Measurements from ENCODE around the gene RTP1. TPM values are rescaled to one million over a fixed set of nuclear protein-coding genes. Genes with fewer than 3 reads are reported as not detected.

RTP1 gene
- total RNA-seq, 3 donors from 2014 or later (not counting 1 experiment from before 2014, with no cell fraction given): not detected

DNA sequence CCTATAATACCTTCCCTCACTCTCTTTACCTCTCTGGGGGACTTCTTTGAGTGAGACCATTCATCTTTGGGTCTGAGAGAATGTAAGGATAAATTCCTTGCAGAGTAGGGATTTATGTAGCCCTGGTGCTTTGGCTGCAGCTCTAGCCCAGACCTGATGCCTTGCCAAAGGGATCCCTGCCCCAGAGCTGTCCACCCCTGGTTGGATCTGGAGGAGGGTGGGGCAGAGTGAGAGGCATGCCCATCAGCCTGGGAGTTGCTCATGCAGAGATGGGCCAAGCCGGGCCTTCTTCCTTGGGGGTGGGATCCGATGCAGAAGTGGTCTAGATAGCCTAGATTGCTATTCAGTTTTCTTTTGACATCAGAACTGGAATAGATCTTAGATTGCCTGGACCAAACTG, 31.5 kb downstream of the RTP1 start:
- intact Hi-C loops (cut with micrococcal nuclease): no loop called here
- no peaks in the 10 kb centered on the region for H3K9me3 ChIP-seq (ENCODE audit: control insufficient read depth, insufficient read depth, low read length)
- no peaks in the 10 kb centered on the region for H3K36me3 Mint-ChIP-seq

DNA sequence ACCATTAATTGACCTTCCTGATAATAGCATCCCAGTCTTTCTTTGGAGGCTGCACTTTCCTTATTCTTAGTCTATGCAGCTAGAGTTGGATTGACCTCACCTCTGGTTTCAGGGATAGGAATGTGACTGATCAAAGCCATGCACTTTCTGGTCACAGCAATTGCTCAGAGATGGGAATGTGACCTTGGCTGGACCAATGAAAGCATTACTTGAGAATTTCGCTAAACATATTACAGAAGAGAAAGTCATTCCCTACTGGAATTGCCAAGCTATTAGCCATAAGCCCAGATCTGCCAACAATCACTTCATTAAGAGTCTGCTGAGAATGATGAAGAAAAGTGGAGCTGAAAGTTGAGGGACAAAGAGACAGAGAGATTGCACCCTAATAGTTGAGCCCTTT, 32.7 kb downstream of the RTP1 start:
- H3K4me3 Mint-ChIP-seq: no peak overlapping the region
- intact Hi-C loops (cut with micrococcal nuclease): no loop called here
- no peak for ATAC-seq
- TF ChIP-seq, protein P1, sequence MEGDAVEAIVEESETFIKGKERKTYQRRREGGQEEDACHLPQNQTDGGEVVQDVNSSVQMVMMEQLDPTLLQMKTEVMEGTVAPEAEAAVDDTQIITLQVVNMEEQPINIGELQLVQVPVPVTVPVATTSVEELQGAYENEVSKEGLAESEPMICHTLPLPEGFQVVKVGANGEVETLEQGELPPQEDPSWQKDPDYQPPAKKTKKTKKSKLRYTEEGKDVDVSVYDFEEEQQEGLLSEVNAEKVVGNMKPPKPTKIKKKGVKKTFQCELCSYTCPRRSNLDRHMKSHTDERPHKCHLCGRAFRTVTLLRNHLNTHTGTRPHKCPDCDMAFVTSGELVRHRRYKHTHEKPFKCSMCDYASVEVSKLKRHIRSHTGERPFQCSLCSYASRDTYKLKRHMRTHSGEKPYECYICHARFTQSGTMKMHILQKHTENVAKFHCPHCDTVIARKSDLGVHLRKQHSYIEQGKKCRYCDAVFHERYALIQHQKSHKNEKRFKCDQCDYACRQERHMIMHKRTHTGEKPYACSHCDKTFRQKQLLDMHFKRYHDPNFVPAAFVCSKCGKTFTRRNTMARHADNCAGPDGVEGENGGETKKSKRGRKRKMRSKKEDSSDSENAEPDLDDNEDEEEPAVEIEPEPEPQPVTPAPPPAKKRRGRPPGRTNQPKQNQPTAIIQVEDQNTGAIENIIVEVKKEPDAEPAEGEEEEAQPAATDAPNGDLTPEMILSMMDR (IDR thresholded peaks at IDR 0.05): no peak
- H3K27ac Mint-ChIP-seq: no peak overlapping the region
- DNase-seq: no peak
- H3K27me3 ChIP-seq (ENCODE audit: control insufficient read depth, insufficient read depth, low read length): peaks cover 3% of the 10 kb centered on the region
- H3K36me3 Mint-ChIP-seq: no peaks in the 10 kb centered on the region
- no peaks in the 10 kb centered on the region for H3K4me1 Mint-ChIP-seq
- peaks cover 12 to 14% of the 10 kb centered on the region in 2 donors for H3K27me3 Mint-ChIP-seq (ENCODE audit: low read depth in 2 of 2)
- H3K36me3 ChIP-seq (ENCODE audit: control insufficient read depth, insufficient read depth, low read length): no peaks in the 10 kb centered on the region
- H3K9me3 Mint-ChIP-seq: no peaks in the 10 kb centered on the region
- H3K27ac ChIP-seq (ENCODE audit: low read length): no peak overlapping the region
- WGBS (ENCODE audit: insufficient coverage): 100% methylated on average over 1 of the region's 1 CpG
- H3K4me1 ChIP-seq (ENCODE audit: control insufficient read depth, insufficient read depth, low read length): no peaks in the 10 kb centered on the region
- H3K4me3 ChIP-seq (ENCODE audit: low read length): no peak overlapping the region
- H3K9me3 ChIP-seq (ENCODE audit: control insufficient read depth, insufficient read depth, low read length): no peaks in the 10 kb centered on the region

More for the DNA sequence above, 31.5 kb downstream of the RTP1 start:
- no peak for ATAC-seq
- TF ChIP-seq, protein P1 (IDR thresholded peaks at IDR 0.05): no peak
- Histone ChIP-seq H3K4me1 (ENCODE audit: control insufficient read depth, insufficient read depth, low read length) (no peaks in the 10 kb centered on the region), H3K4me3 (ENCODE audit: low read length) (no peak overlapping the region), H3K27me3 (ENCODE audit: control insufficient read depth, insufficient read depth, low read length) (peaks cover 3% of the 10 kb centered on the region), H3K27ac (ENCODE audit: low read length) (no peak overlapping the region), H3K36me3 (ENCODE audit: control insufficient read depth, insufficient read depth, low read length) (no peaks in the 10 kb centered on the region)
- peaks cover 12 to 14% of the 10 kb centered on the region in 2 donors for H3K27me3 Mint-ChIP-seq (ENCODE audit: low read depth in 2 of 2)
- no peaks in the 10 kb centered on the region for H3K9me3 Mint-ChIP-seq
- DNase-seq: no peak
- WGBS (ENCODE audit: insufficient coverage): 90% methylated on average over 2 of the region's 2 CpGs
- no peaks in the 10 kb centered on the region for H3K4me1 Mint-ChIP-seq
- H3K4me3 Mint-ChIP-seq: no peak overlapping the region
- no peak overlapping the region for H3K27ac Mint-ChIP-seq

- Histone ChIP-seq H3K9me3 (ENCODE audit: control insufficient read depth, insufficient read depth, low read length) (no peaks in the 10 kb centered on the region), H3K27me3 (ENCODE audit: control insufficient read depth, insufficient read depth, low read length) (no peaks in the 10 kb centered on the region), H3K27ac (ENCODE audit: low read length) (no peak overlapping the region), H3K4me1 (ENCODE audit: control insufficient read depth, insufficient read depth, low read length) (no peaks in the 10 kb centered on the region), H3K36me3 (ENCODE audit: control insufficient read depth, insufficient read depth, low read length) (no peaks in the 10 kb centered on the region), H3K4me3 (ENCODE audit: low read length) (no peak overlapping the region)
- intact Hi-C loops (cut with micrococcal nuclease): no loop called here
- ATAC-seq: no peak
- H3K9me3 Mint-ChIP-seq: peaks cover 0 to 2% of the 10 kb centered on the region in 2 donors
- no peak for DNase-seq
- no peaks in the 10 kb centered on the region for H3K4me1 Mint-ChIP-seq
- WGBS (ENCODE audit: insufficient coverage): 94% methylated on average over 1 of the region's 1 CpG
- H3K27ac Mint-ChIP-seq: no peak overlapping the region
- no peak overlapping the region for H3K4me3 Mint-ChIP-seq
- peaks cover 0 to 3% of the 10 kb centered on the region in 2 donors for H3K27me3 Mint-ChIP-seq (ENCODE audit: low read depth in 2 of 2)
- TF ChIP-seq, protein P1 (IDR thresholded peaks at IDR 0.05): no peak
- H3K36me3 Mint-ChIP-seq: no peaks in the 10 kb centered on the region
Measured at GRCh38 chr3:187236962-187237361, 39.7 kb downstream of the RTP1 start.

GRCh38 chr3:187237741-187238140, 40.5 kb downstream of the RTP1 start:
- H3K27ac Mint-ChIP-seq: no peak overlapping the region

More at GRCh38 chr3:187237741-187238140, 40.5 kb downstream of the RTP1 start:
- Mint-ChIP-seq H3K4me3 (no peak overlapping the region), H3K27me3 (ENCODE audit: low read depth in 2 of 2) (peaks cover 0 to 3% of the 10 kb centered on the region in 2 donors), H3K4me1 (no peaks in the 10 kb centered on the region), H3K9me3 (peaks cover 0 to 2% of the 10 kb centered on the region in 2 donors), H3K36me3 (no peaks in the 10 kb centered on the region)
- TF ChIP-seq, protein P1 (IDR thresholded peaks at IDR 0.05): no peak
- no peak for DNase-seq
- H3K4me1 ChIP-seq (ENCODE audit: control insufficient read depth, insufficient read depth, low read length): no peaks in the 10 kb centered on the region
- intact Hi-C loops (cut with micrococcal nuclease): no loop called here
- H3K27ac ChIP-seq (ENCODE audit: low read length): no peak overlapping the region
- no peak for ATAC-seq
- no peak overlapping the region for H3K4me3 ChIP-seq (ENCODE audit: low read length)
- H3K27me3 ChIP-seq (ENCODE audit: control insufficient read depth, insufficient read depth, low read length): no peaks in the 10 kb centered on the region
- H3K9me3 ChIP-seq (ENCODE audit: control insufficient read depth, insufficient read depth, low read length): no peaks in the 10 kb centered on the region
- no peaks in the 10 kb centered on the region for H3K36me3 ChIP-seq (ENCODE audit: control insufficient read depth, insufficient read depth, low read length)

All from natural killer cell (primary cell).